ENCODE data around the gene ATP2C2.
"Not testable (repeated sequence)": the region's sequence is repeated elsewhere in the genome, so short reads cannot be mapped to it uniquely, and the experiment has no call there.

ATP2C2 gene

GRCh38 chr16:84414789-84415326 lies 46.5 kb downstream of the ATP2C2 start:
- H3K4me3 ChIP-seq = no peak overlapping the region
- no peak for DNase-seq
- H3K27me3 ChIP-seq = peaks cover 0 to 13% of the 10 kb centered on the region in 2 donors
- no peaks in the 10 kb centered on the region for H3K36me3 ChIP-seq
- H3K27ac ChIP-seq = no peak overlapping the region
- intact Hi-C loops (cut with DNase I; ENCODE audit: low total_unique reads) = no loop called here
- TF ChIP-seq, protein P1, sequence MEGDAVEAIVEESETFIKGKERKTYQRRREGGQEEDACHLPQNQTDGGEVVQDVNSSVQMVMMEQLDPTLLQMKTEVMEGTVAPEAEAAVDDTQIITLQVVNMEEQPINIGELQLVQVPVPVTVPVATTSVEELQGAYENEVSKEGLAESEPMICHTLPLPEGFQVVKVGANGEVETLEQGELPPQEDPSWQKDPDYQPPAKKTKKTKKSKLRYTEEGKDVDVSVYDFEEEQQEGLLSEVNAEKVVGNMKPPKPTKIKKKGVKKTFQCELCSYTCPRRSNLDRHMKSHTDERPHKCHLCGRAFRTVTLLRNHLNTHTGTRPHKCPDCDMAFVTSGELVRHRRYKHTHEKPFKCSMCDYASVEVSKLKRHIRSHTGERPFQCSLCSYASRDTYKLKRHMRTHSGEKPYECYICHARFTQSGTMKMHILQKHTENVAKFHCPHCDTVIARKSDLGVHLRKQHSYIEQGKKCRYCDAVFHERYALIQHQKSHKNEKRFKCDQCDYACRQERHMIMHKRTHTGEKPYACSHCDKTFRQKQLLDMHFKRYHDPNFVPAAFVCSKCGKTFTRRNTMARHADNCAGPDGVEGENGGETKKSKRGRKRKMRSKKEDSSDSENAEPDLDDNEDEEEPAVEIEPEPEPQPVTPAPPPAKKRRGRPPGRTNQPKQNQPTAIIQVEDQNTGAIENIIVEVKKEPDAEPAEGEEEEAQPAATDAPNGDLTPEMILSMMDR (IDR thresholded peaks at IDR 0.05) = no peak
- no peaks in the 10 kb centered on the region for H3K9me3 ChIP-seq
- no peaks in the 10 kb centered on the region for H3K4me1 ChIP-seq

GRCh38 chr16:84416407-84417321 lies 48.3 kb downstream of the ATP2C2 start:
- H3K36me3 ChIP-seq = no peaks in the 10 kb centered on the region
- no peaks in the 10 kb centered on the region for H3K4me1 ChIP-seq
- H3K27me3 ChIP-seq = peaks cover 0 to 15% of the 10 kb centered on the region in 2 donors
- H3K27ac ChIP-seq = no peak overlapping the region
- TF ChIP-seq, protein P1 (IDR thresholded peaks at IDR 0.05) = no peak
- intact Hi-C loops (cut with DNase I; ENCODE audit: low total_unique reads) = no loop called here
- no peaks in the 10 kb centered on the region for H3K9me3 ChIP-seq
- H3K4me3 ChIP-seq = no peak overlapping the region
- DNase-seq = no peak

GRCh38 chr16:84418056-84418849 lies 49.9 kb downstream of the ATP2C2 start:
- Histone ChIP-seq H3K4me3 (no peak overlapping the region), H3K27me3 (peaks cover 0 to 15% of the 10 kb centered on the region in 2 donors), H3K36me3 (no peaks in the 10 kb centered on the region), H3K9me3 (no peaks in the 10 kb centered on the region), H3K27ac (no peak overlapping the region), H3K4me1 (no peaks in the 10 kb centered on the region)
- TF ChIP-seq, protein P1 (IDR thresholded peaks at IDR 0.05) = no peak
- intact Hi-C loops (cut with DNase I; ENCODE audit: low total_unique reads) = no loop called here
- no peak for DNase-seq

- intact Hi-C loops (cut with DNase I; ENCODE audit: low total_unique reads) = no loop called here
- Histone ChIP-seq H3K27ac (no peak overlapping the region), H3K4me1 (no peaks in the 10 kb centered on the region), H3K4me3 (no peak overlapping the region), H3K9me3 (no peaks in the 10 kb centered on the region), H3K36me3 (no peaks in the 10 kb centered on the region), H3K27me3 (peaks cover 0 to 15% of the 10 kb centered on the region in 2 donors)
- no peak for DNase-seq
- TF ChIP-seq, protein P1 (IDR thresholded peaks at IDR 0.05) = no peak
Observed at GRCh38 chr16:84419730-84420129, 51.4 kb downstream of the ATP2C2 start.

DNA sequence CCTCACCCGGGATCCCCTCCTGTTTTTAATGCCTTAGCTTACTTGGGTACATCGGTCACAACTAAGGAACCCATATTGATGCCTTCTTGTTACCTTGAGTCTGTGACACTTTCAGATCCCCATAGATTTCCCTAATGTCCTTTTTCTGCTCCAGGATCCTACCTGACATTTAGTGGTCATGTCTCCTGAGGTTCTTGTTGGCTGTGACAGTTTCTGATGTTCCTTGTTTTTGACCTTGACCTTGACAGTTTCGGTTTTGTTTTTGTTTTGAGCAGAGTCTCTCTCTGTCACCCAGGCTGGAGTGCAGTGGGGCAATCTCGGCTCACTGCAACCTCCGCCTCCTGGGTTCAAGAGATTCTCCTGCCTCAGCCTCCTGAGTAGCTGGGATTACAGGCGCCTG lies 52.2 kb downstream of the ATP2C2 start:
- H3K27ac ChIP-seq; H3K36me3 ChIP-seq; H3K4me1 ChIP-seq; DNase-seq; H3K9me3 ChIP-seq; H3K4me3 ChIP-seq; intact Hi-C loops (cut with DNase I; ENCODE audit: low total_unique reads): not testable (repeated sequence)
- peaks cover 0 to 15% of the 10 kb centered on the region in 2 donors for H3K27me3 ChIP-seq

Data from tibial artery (tissue), 4 donors.